ENCODE results near the gene RHBG. TPM values are rescaled to one million over a fixed set of nuclear protein-coding genes. Genes with fewer than 3 reads are reported as not detected.
"Not testable (repeated sequence)": the region's sequence is repeated elsewhere in the genome, so short reads cannot be mapped to it uniquely, and the experiment has no call there.

Gene RHBG
- total RNA-seq, 2 experiments from 2014 or later = not detected

DNA sequence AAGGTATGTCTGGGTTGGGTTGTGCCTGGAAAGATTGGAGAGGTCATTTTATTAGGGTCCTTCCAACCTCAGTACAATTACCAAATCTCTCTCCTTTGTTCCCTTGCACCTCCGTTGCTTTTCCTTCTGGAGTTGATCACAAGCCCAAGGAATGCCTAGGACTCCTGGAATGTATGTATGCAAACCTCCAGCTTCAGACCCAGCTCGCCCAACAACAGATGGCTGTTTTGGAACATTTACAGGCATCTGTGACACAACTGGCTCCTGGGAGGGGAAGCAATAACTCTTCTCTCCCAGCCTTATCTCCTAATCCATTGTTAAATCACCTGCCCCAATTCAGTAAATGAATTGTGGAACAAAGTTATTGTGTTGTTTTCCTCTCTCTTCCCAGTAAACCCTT is 22.4 kb upstream of the RHBG start:
- H3K4me1 Mint-ChIP-seq = peaks cover 3% of the 10 kb centered on the region
- no peak overlapping the region for H3K4me3 Mint-ChIP-seq
- no peaks in the 10 kb centered on the region for H3K36me3 Mint-ChIP-seq
- H3K9me3 Mint-ChIP-seq = no peaks in the 10 kb centered on the region
- no peak for ATAC-seq (ENCODE audit: low read depth)
- POLR2A ChIA-PET = interaction anchor here (0.6 kb wide), 1 partner anchor 9 kb away, joined by 3 read pairs; the partner anchor contains the start of gene CCT3
- no peak for DNase-seq
- H3K27me3 Mint-ChIP-seq = peaks cover 36% of the 10 kb centered on the region
- H3K27ac Mint-ChIP-seq = no peak overlapping the region

DNA sequence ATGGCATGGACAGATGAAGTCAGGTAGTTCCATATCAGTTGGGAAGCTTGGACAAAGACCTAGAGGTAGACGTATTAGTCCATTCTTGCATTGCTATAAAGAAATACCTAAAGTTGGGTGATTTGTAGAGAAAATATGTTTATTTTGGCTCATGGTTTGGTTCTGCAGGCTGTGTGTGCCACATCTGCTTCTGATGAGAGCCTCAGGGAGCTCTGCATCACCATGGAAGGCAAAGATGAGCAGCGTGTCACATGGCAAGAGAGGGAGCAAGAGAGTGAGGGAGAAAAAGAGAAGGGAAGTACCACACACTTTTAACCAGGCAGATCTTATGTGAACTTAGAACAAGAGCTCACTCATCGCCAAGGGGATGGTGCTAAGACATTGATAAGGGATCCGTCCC is 21.7 kb upstream of the RHBG start:
- DNase-seq = no peak
- POLR2A ChIA-PET = interaction anchor here (0.6 kb wide), 3 partner anchors 10 to 174 kb away, joined by 3 to 5 read pairs (median 5); partner anchors contain the start of gene CCT3
- peaks cover 36% of the 10 kb centered on the region for H3K27me3 Mint-ChIP-seq
- ATAC-seq (ENCODE audit: low read depth) = no peak
- H3K9me3 Mint-ChIP-seq = no peaks in the 10 kb centered on the region
- peaks cover 3% of the 10 kb centered on the region for H3K4me1 Mint-ChIP-seq
- no peak overlapping the region for H3K27ac Mint-ChIP-seq
- H3K4me3 Mint-ChIP-seq = no peak overlapping the region
- no peaks in the 10 kb centered on the region for H3K36me3 Mint-ChIP-seq

DNA sequence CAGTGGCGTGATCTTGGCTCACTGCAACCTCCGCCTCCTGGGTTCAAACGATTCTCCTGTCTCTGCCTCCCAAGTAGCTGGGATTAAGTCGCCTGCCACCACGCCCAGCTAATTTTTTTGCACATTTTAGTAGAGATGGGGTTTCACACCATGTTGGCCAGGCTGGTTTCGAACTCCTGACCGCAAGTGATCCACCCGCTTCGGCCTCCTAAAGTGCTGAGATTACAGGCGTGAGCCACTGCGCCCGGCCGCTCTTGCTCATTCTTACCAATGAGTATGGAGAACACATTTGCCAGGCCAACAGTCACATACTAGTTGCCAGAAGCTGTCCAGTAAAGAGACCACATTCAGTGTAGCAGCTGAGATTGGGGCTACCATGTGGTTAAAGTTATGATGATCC is 16.5 kb upstream of the RHBG start:
- H3K9me3 Mint-ChIP-seq; H3K4me3 Mint-ChIP-seq; H3K36me3 Mint-ChIP-seq; ATAC-seq (ENCODE audit: low read depth); H3K27ac Mint-ChIP-seq; H3K4me1 Mint-ChIP-seq; DNase-seq: not testable (repeated sequence)
- POLR2A ChIA-PET = interaction anchor here (0.7 kb wide), 1 partner anchor 33 kb away, joined by 6 read pairs; no protein-coding TSS in a partner anchor
- peaks cover 43% of the 10 kb centered on the region for H3K27me3 Mint-ChIP-seq

DNA sequence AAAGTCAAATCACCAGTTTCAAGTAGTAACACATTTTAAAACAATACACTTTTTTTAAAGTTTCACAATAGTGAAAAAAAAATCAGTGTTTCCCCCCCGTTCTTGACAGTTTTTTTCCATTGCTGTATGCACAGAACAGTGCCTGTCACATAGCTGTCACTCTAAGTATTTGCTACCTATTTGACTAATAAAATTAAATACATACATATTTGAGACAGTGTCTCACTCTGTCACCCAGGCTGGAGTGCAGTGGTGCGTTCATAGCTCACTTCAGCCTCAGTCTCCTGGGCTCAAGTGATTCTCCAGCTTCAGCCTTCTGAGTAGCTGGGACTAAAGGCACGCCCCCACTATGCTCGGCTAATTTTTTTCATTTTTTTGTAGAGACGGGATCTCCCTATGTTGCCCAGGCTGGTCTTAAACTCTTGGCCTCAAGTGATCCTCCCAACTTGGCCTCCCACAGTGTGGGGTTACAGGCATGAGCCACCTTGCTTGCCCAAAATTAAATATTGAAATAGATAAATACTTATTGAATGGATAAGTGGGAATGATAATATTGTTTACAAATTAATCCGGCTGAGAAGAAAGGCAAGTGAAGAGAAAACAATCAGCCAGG is 12.6 kb upstream of the RHBG start:
- no peak overlapping the region for H3K27ac Mint-ChIP-seq
- peaks cover 3% of the 10 kb centered on the region for H3K4me1 Mint-ChIP-seq
- ATAC-seq (ENCODE audit: low read depth) = no peak
- no peaks in the 10 kb centered on the region for H3K36me3 Mint-ChIP-seq
- H3K9me3 Mint-ChIP-seq = no peaks in the 10 kb centered on the region
- H3K4me3 Mint-ChIP-seq = no peak overlapping the region
- POLR2A ChIA-PET = no interaction called here
- DNase-seq = no peak
- peaks cover 49% of the 10 kb centered on the region for H3K27me3 Mint-ChIP-seq

DNA sequence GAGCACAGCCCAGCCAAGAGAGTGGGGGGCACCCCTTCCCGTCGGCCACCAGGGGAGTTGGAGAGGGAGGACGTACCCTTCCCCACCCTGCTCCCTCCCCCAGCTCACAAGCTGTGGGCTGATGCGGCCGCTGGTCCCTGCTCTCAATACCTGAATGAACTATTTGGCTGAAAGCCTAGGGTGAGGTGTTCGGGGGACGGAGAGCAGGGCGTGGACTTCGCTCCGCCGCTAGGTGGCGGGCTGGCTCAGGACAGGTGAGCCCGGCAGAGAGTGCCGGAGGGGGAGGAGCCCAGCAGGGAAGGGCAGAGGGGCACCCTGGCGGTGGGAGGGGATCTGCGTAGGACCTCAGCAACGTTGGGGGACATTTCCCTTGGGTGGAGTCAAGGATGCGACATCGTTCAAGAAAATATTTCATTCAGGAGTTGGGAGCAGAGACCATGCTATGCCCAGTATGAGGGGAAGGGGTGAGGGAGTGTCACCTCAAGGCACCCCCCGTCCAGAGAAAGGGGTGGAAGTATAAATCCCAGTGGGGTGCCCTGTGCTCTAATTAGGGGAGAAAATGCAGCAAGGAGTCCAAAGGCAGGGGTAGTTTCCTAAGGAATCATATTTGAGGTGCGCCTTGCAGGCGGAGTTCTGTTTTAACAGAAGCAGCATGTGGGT is 12.0 kb upstream of the RHBG start:
- Mint-ChIP-seq H3K36me3 (no peaks in the 10 kb centered on the region), H3K4me1 (peaks cover 3% of the 10 kb centered on the region), H3K27me3 (peaks cover 49% of the 10 kb centered on the region), H3K27ac (no peak overlapping the region), H3K9me3 (no peaks in the 10 kb centered on the region), H3K4me3 (no peak overlapping the region)
- peak; percentile 95 for ATAC-seq (ENCODE audit: low read depth)
- DNase-seq = peak; percentile 71
- POLR2A ChIA-PET = no interaction called here

DNA sequence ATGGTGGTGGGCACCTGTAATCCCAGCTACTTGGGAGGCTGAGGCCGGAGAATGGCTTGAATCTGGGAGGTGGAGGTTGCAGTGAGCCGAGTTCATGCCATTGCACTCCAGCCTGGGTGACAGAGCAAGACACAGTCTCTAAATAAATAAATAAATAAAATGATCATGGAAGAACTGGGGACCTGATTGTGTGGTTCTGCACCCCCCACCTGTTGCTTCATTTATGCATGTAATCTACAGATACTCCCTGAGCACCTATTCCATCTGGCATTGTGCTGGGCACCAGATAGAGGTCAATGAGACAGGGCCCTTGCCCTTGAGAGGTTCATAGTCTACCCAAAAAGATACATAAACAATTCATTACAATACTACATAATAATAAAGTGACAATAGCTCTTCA is 11.0 kb upstream of the RHBG start:
- Mint-ChIP-seq H3K4me3 (no peak overlapping the region), H3K27me3 (peaks cover 49% of the 10 kb centered on the region), H3K27ac (no peak overlapping the region), H3K36me3 (no peaks in the 10 kb centered on the region), H3K9me3 (no peaks in the 10 kb centered on the region), H3K4me1 (peaks cover 3% of the 10 kb centered on the region)
- POLR2A ChIA-PET = no interaction called here
- ATAC-seq (ENCODE audit: low read depth) (no peak), DNase-seq (no peak)

DNA sequence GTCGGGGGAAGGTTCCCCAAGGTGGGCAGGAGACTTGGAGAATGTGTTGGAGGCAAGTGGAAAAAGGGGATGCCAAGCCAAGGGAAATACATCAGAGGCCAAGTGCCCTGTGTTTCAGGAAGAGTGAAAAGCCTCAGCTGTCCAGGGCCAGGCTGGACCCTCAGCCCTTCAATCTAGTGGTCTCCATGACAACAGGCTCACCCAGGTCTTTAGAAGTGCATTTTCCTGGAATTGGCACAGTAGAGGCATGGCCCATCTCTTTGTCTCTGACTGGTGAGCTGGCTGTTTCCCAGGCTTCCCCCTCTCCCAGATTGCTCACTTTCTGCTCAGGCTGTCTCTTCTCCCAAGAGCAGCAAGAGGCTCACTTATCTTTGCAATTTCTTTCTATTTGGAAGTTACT is 10.4 kb upstream of the RHBG start:
- ATAC-seq (ENCODE audit: low read depth) (no peak), DNase-seq (no peak)
- peaks cover 3% of the 10 kb centered on the region for H3K4me1 Mint-ChIP-seq
- no peaks in the 10 kb centered on the region for H3K9me3 Mint-ChIP-seq
- no peaks in the 10 kb centered on the region for H3K36me3 Mint-ChIP-seq
- peaks cover 53% of the 10 kb centered on the region for H3K27me3 Mint-ChIP-seq
- H3K27ac Mint-ChIP-seq = no peak overlapping the region
- no peak overlapping the region for H3K4me3 Mint-ChIP-seq
- POLR2A ChIA-PET = no interaction called here

DNA sequence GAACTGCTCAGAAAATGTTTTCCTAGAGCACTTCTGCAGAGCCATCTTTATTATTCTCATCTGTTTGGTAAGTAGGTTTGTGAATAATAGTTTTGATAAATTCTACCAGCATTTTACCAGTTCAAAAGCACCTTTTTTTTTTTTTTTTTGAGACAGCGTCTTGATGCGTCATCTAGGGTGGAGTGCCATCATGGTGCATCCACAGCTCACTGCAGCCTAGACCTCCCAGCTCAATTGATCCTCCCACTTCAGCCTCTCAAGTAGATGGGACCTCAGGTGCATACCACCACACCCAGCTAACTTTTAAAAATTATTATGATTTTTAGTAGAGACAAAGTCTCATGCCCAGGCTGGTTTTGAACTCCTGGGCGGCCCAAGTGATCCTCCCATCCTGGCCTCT is 9.8 kb upstream of the RHBG start:
- H3K9me3 Mint-ChIP-seq = no peaks in the 10 kb centered on the region
- H3K27ac Mint-ChIP-seq = no peak overlapping the region
- H3K4me1 Mint-ChIP-seq = peaks cover 3% of the 10 kb centered on the region
- DNase-seq = no peak
- H3K36me3 Mint-ChIP-seq = no peaks in the 10 kb centered on the region
- ATAC-seq (ENCODE audit: low read depth) = no peak
- POLR2A ChIA-PET = no interaction called here
- H3K27me3 Mint-ChIP-seq = peaks cover 51% of the 10 kb centered on the region
- H3K4me3 Mint-ChIP-seq = no peak overlapping the region

DNA sequence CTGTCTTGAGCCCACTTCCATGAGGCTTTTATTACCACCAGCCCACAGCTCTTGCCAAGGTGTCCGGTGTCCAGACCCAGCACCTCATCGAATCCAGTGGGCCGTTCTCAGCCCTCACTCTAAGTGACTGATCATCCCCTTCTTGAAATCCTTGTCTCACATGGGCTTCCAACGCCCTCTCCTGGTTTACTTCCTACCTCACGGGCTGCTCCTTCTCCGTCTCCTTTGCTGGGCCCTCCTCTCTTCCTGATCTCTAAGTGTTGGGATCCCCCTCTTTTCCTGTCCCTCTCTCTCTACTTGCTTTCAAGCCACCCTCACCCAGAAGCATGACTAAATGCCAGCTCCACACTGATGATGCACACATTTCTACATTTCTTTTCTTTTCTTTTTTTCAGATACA is 9.0 kb upstream of the RHBG start:
- ATAC-seq (ENCODE audit: low read depth) (no peak), DNase-seq (no peak)
- Mint-ChIP-seq H3K36me3 (no peaks in the 10 kb centered on the region), H3K4me1 (peaks cover 3% of the 10 kb centered on the region), H3K4me3 (no peak overlapping the region), H3K9me3 (no peaks in the 10 kb centered on the region), H3K27ac (no peak overlapping the region), H3K27me3 (peaks cover 51% of the 10 kb centered on the region)
- POLR2A ChIA-PET = interaction anchor here (0.7 kb wide), 1 partner anchor 79 kb away, joined by 3 read pairs; no protein-coding TSS in a partner anchor

DNA sequence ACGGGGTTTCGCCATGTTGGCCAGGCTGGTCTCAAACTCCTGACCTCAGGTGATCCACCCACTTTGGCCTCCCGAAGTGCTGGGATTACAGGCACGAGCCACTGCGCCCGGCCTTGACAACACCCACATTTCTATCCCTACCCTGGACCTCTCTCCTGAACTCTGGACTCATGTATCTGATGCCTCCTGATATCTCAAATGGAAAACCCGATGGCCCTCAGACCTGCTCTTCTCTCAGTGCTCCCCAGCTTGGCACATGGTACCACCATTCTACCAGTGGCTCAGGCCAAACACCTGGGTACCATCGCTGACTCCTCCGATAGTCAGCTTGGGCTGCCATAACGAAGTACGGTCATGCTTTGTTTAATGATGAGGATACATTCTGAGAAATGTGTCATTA is 8.5 kb upstream of the RHBG start:
- no peak for DNase-seq
- no peak overlapping the region for H3K4me3 Mint-ChIP-seq
- H3K4me1 Mint-ChIP-seq = peaks cover 3% of the 10 kb centered on the region
- no peak for ATAC-seq (ENCODE audit: low read depth)
- H3K27ac Mint-ChIP-seq = no peak overlapping the region
- POLR2A ChIA-PET = no interaction called here
- no peaks in the 10 kb centered on the region for H3K9me3 Mint-ChIP-seq
- H3K27me3 Mint-ChIP-seq = peaks cover 56% of the 10 kb centered on the region
- no peaks in the 10 kb centered on the region for H3K36me3 Mint-ChIP-seq

DNA sequence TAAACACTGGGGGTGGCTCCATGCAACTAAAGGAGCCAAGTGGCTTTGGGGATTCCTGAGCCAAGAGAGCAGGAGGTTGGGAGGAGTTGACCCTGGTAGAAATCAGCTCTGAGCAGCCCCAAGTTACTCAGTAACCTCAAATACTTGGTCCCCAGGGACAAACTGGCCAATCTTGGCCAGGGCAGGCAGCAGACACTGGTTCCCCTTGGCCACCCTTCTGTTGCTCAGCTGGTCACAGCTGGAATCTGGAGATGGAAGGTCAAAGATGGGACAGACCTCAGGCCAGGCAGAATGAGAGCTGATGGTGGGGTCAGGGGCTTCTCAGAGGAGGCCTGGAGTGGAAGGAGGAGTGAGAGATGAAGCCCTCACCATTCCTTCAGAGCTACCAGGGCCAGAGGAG is 3.3 kb upstream of the RHBG start:
- Mint-ChIP-seq H3K27ac (no peak overlapping the region), H3K4me1 (peaks cover 4% of the 10 kb centered on the region), H3K36me3 (no peaks in the 10 kb centered on the region), H3K27me3 (peaks cover 55% of the 10 kb centered on the region), H3K9me3 (no peaks in the 10 kb centered on the region), H3K4me3 (no peak overlapping the region)
- DNase-seq (no peak), ATAC-seq (ENCODE audit: low read depth) (no peak)
- POLR2A ChIA-PET = no interaction called here

DNA sequence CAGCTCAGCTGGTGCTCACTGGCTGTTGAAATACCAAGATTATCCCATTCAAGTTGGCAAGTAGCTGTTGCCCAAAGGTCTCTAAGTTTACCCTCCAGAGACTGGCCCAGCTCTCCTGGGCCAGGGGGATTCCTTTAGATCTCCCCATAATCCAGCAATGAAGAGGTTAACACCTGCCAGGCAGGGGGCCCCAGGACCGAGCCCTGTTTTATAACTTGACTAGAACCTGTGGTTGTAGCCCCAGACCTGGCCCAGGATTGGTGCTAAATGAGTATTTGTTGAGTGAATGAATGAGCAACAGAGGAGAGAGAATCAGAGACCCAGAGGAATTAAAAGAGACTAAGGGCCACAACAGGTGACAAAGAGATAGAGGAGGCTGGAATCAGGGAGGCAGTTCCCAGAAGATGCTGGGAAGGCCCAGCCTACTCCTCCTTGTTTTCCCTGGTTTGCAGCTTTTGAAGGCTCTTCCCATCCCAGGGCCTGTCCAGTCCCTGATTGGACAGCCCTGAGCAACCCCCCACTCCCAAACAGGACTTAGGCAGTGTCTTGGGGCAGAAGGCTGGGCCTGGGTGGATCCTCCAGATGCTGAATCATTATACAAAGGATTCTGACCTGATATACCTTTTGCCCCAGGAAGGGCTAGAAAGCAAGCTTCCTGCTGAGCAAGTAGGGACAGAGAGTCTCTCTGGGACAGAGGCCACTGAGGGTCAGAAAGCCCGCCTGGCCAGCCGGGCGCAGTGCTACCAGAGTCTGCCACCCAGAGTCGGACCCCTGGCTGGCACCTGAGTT is 2.4 kb upstream of the RHBG start:
- H3K27me3 Mint-ChIP-seq = peaks cover 63% of the 10 kb centered on the region
- no peak overlapping the region for H3K4me3 Mint-ChIP-seq
- no peaks in the 10 kb centered on the region for H3K9me3 Mint-ChIP-seq
- no peak for DNase-seq
- H3K27ac Mint-ChIP-seq = no peak overlapping the region
- no peak for ATAC-seq (ENCODE audit: low read depth)
- POLR2A ChIA-PET = interaction anchor here (0.5 kb wide), 1 partner anchor 88 kb away, joined by 3 read pairs; no protein-coding TSS in a partner anchor
- no peaks in the 10 kb centered on the region for H3K36me3 Mint-ChIP-seq
- peaks cover 4% of the 10 kb centered on the region for H3K4me1 Mint-ChIP-seq

DNA sequence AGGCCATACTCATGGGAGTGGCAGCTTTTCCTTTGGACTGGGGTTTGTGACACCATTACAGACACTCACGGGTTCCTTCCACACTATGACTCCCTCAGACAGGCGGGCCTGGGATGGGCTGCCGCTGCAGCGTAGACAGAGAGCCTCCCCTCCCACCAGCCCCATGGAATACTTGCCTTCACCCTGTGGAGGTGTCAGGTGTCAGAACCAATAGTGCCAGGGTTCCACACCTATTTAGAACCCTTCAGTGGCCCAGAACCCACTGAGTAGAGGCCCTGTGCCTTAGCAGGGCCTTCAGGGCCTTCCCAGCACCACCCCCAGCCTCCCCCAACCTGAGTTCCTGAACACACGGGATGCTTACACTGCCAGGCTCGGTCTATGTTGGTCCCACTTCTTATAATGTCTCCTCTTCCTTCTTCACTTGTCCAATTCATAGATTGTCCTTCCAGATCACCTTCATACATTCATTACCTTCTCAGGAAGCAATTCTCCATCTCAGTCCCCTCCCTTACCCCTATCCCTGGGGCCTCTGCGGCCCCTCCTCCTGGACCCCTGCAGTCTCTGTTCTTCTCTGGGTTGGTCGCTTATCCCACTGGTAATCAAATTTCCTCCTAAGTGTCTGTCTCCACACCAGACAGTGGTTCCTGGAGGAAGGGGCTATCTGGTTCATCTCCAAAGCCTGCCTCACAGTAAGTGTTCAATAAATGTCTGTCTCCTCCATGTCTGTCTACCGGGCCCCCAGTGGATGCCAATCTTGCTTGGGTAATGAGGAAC is 1.4 kb upstream of the RHBG start:
- Mint-ChIP-seq H3K4me3 (no peak overlapping the region), H3K27ac (no peak overlapping the region), H3K4me1 (peaks cover 4% of the 10 kb centered on the region), H3K36me3 (no peaks in the 10 kb centered on the region), H3K9me3 (no peaks in the 10 kb centered on the region), H3K27me3 (peaks cover 73% of the 10 kb centered on the region)
- DNase-seq (no peak), ATAC-seq (ENCODE audit: low read depth) (no peak)
- POLR2A ChIA-PET = no interaction called here

Measured in activated naive CD8-positive, alpha-beta T cell treated with anti-CD3 and anti-CD28 coated beads, Interleukin-2, amount 10 ng/mL, durations not matched to agents 7 days and 5 days (primary cell).